HG02840 (cell line): ENCODE results near the gene HLA-C.
"Not testable (repeated sequence)": the region's sequence is repeated elsewhere in the genome, so short reads cannot be mapped to it uniquely, and the experiment has no call there.

Source experiments
- ATAC-seq: cut with Tn5 transposase; IDR thresholded peaks from one replicate; pipeline ENCODE4 v1.9.1; 2021; ENCODE audit warnings: mild to moderate bottlenecking, moderate library complexity, moderate number of reproducible peaks; ENCODE audit not compliant: unreplicated experiment, low FRiP score

HLA-C gene

DNA sequence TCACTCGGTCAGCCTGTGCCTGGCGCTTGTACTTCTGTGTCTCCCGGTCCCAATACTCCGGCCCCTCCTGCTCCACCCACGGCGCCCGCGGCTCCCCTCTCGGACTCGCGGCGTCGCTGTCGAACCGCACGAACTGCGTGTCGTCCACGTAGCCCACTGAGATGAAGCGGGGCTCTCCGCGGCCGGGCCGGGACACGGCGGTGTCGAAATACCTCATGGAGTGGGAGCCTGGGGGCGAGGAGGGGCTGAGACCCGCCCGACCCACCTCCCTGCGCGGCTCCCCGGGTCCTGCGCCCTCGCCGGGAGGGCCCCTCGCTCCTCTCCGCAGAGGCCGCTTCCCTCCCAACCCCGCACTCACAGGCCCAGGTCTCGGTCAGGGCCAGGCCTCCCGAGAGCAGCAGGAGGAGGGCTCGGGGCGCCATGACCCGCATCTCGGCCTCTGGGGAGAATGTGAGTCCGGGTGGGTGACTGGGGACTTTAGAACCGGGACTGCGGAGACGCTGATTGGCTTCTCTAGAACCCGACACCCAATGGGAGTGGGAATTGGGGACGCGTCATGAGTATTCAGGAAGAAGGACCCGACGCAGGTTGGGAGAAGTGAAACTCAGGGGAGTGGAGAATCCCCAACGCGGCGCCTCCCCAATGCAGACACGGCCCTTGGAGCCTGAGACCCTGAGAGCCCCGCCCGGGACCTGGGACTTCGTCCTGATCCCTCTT lies at the start of gene HLA-C:
HLA-C (minus strand) TSS at position 452 of the 717 bp plus-strand sequence; CDS start at position 431, 21 bp downstream.
- ATAC-seq: peak; percentile 83

- ATAC-seq: no peak
Observed at GRCh38 chr6:31321005-31321707, 49.3 kb upstream of the HLA-C start.

DNA sequence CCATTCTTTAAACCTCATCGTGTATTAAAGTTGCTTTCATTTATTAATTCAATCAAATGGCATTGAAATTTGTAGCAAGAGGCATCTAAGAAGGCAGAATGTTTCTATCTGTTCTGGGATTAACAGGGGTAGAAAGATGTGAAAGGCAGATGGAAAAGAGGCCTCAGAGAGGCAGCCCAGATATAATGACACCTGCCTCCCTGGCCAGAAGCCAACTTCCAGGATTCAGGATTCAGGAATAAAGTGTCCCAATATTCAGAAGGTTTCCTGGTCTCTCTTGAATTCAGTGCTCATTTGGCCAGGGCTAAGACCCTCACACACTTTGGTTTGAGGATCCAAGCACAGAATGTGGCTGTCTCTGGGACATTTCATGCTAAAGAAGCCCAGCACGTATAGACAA lies 45.1 kb upstream of the HLA-C start:
- ATAC-seq: no peak

DNA sequence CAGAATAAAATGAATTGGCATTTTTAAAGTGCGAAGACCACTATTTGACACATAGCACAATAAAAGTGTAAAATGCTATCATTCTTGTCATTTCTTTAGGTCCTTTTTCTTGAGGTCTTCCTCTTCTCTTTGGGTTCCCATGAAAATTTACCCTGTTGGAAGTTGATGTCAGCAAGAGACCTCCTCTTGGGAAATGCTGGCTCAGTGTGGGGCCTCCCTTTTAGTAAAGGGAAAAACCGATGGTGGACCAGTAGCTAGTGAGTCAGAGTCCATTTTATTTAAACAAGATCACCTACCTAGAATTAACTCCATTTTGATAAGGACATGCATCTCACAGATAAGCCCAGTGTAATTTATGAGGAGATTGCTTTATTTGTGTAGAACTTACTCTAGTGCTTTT lies 37.7 kb upstream of the HLA-C start:
- no peak for ATAC-seq

- ATAC-seq: no peak
Observed at GRCh38 chr6:31308845-31309175, 36.9 kb upstream of the HLA-C start.

DNA sequence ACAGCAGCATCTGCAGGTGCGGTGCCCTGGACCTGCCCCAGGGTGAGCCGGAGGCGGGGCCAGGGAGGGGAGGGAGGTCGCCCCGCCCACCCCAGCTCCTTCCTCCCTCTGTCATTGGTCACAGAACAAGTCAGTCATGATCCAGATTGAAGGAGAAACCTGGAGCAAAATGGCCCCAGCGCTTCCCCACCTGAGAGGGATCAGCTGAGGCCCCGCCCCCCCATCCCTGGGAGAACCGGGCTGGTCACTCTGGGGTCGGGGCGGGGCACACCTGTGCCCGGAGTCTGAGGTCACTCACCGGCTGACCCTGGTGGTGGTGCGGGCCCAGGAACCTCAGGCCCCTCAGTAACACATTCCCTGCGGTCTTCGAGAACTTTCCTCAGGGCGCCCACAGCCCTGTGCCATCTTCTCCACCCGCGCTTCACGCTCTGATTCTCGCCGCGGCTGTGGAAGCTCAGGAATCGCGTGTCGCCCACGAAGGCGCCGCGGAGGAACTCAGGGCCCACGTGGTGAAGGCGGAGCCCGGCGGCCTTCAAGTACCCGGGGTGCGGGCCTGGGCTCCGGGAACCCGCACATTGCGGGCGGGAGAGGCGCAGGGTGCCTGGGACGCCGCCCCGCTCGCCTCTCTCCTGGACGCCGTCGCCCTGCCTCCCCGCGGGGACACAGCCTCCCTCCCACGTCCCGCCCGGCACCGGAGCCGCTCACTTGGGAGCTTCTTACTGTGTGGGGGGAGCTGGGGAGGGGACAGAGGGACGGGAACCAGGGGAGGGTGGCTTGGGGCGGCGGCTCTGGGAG lies 36.4 kb upstream of the HLA-C start:
- no peak for ATAC-seq

DNA sequence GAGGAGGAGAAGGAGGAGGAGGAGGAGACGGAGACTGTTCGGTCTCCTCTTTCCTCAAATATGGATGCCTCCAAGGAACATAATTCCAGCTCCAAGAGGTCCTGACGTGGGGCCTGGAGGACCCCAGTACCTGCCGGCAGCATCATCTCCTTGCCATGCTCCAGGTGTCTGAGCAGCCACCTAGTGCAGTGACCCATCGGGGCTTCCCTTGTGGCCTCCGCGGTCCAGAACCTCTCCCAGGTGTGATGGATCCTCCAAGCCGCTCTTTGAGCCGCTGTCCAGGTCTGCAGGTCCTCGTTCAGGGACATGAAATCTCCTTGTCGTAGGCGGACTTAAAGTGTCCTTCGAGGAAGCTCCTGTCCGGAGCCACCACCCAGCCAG lies 35.8 kb upstream of the HLA-C start:
- ATAC-seq: no peak

GRCh38 chr6:31305703-31306219 lies 33.9 kb upstream of the HLA-C start:
- no peak for ATAC-seq

GRCh38 chr6:31304683-31305082 lies 32.8 kb upstream of the HLA-C start:
- no peak for ATAC-seq

- ATAC-seq: no peak
Observed at GRCh38 chr6:31300797-31301196, 28.9 kb upstream of the HLA-C start.

GRCh38 chr6:31299947-31300346 lies 28.1 kb upstream of the HLA-C start:
- ATAC-seq: no peak

- no peak for ATAC-seq
Observed at GRCh38 chr6:31299511-31299910, 27.6 kb upstream of the HLA-C start.

DNA sequence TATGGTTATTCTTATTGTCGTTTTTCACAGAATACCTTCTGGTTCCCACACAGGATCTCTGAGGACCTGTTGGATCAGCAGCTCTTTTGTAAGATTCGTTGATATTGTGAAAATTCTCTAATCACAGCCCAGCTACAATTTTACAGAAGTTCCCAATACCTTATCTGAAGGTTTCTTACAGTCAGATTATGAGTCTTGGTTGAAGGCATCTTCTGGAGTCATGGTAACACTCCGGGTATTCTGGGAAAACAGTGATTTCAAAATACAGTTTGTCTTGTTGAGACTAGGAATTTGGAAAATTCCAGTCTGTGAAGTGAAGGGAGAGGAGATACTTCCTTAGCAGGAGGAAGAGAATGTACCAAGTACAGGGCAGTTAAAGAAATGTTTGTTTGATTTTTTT lies 22.2 kb upstream of the HLA-C start:
- ATAC-seq: no peak

GRCh38 chr6:31293343-31293742 lies 21.5 kb upstream of the HLA-C start:
- ATAC-seq: no peak

DNA sequence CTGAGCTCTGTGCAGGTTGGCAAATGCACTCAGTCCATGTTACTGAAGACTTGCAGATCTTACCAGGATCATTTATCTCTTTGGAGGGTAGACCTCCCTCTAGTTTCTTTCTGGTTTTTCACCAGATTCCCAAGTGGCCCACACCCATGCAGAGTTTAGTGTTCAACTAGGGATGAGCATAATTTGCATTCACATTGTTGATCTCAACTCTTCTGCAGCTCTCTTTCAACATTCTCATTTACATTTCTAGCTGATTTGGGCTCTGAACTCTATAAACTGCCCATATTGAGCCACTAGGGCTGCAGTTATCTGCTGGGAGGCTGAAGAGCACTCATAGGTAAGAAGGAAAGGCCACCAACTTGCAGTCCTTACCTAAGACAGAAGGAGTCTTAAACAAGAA lies 17.9 kb upstream of the HLA-C start:
- ATAC-seq: no peak

DNA sequence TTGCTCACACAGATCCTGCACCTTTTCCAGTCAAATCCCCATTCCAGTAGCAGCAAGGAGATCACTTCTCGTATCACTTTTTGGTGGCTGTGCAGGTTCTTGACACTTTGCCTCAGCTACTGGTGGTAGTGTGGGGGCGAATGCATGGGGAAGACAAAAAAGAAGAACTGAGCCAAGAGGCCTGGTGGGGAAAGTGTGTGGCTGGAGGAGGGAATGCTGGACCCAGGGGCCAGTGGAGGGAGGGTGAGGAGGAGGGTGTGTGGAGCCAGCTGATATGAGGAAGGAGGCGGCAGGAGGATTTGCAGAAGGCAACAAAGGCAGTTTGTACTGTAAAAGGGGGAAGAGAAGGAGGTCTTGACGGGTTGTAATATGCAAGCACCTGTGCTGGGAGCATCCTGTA lies 15.7 kb upstream of the HLA-C start:
- ATAC-seq: no peak

GRCh38 chr6:31285982-31286381 lies 14.1 kb upstream of the HLA-C start:
- ATAC-seq: no peak

- no peak for ATAC-seq
Observed at GRCh38 chr6:31285486-31285885, 13.6 kb upstream of the HLA-C start.

- not testable (repeated sequence) for ATAC-seq
Observed at GRCh38 chr6:31279647-31280046, 7.8 kb upstream of the HLA-C start.

DNA sequence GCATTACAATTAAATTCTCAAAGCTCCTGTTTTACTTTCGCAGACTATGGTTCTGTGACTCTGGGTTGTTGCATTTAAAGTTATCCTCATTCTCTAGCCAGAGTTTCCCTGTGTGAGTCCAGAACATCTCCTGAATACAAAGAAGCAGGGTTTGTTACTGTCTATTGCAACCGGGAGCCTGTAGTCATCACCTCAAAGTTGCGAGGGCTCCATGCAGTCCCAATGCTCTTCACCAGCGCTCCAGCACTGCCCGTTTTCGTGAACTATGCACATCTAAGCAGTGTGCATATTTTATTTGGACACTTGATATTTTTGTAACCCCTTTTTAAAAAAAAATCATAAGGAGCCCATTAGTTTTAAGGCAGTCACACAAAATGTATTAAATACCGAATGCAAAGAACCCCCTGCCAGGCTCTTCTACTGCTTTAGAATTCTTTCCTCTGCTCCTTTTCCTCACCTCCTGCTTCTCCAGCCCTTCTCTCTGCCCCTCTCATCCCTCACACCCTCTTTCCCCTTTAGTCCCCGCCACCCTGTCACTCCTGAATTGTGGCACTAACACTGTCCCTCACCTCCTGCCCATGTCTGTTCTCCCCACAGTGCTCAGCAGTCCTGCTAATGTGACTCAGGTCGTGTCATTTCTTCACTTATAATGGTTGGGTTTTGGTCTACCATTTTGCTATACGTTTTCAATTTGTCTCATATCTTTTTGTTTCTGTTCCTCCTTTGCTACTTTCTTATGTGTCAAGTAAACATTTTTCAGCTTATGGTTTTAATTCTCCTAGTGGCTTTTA lies 1.1 kb upstream of the HLA-C start:
- ATAC-seq: no peak
